OCI-LY7 (cell line): ENCODE data around the gene PUDP. TPM values are rescaled to one million over a fixed set of nuclear protein-coding genes. Genes with fewer than 3 reads are reported as not detected.

ENCODE experiments used
- BruUV-seq: library from RNA; stranded (reverse); fragments of 400-500 nt; replicated peaks from 2 replicates; lab custom pipeline; 2021; lab: Mats Ljungman, UMichigan
- CTCF ChIA-PET: fragments of 300-600 bp; sonication (Branson Sonifier 250); formaldehyde crosslinking; loops from one replicate; lab custom pipeline; 2022; ENCODE audit warnings: antibody characterized with exemption; ENCODE audit not compliant: unreplicated experiment; lab: Charles Lee
- POLR2A ChIA-PET: fragments of 300-600 bp; sonication (Branson Sonifier 250); formaldehyde crosslinking; loops from one replicate; lab custom pipeline; 2022; ENCODE audit warnings: antibody characterized with exemption; lab: Charles Lee
- DNase-seq: peaks from one replicate; pipeline ENCODE4 v3.0.0-alpha.2; 2015; ENCODE audit warnings: low spot score
- H2AFZ ChIP-seq: fragments of 200-600 bp; sonication (generic), shearing (Covaris generic); 2 replicates; pipeline ENCODE4 v1.6.1; 2014; ENCODE audit warnings: mild to moderate bottlenecking, antibody characterized with exemption, low read length, moderate library complexity
- H3K27ac ChIP-seq: fragments of 200-600 bp; sonication (generic); 2 replicates; pipeline ENCODE4 v1.5.1; 2014; ENCODE audit warnings: mixed run types, low read depth, mild to moderate bottlenecking, moderate library complexity, low read length, inconsistent platforms; ENCODE audit not compliant: poor library complexity, severe bottlenecking
- H3K36me3 ChIP-seq: fragments of 200-600 bp; sonication (generic); 2 replicates; pipeline ENCODE4 v1.6.1; 2014; ENCODE audit warnings: mild to moderate bottlenecking, antibody characterized with exemption, low read length, moderate library complexity, mixed read lengths; ENCODE audit not compliant: insufficient read depth
- H3K4me1 ChIP-seq: fragments of 200-600 bp; sonication (generic); 2 replicates; pipeline ENCODE4 v1.5.1; 2014; ENCODE audit warnings: mild to moderate bottlenecking, low read length; ENCODE audit not compliant: insufficient read depth, poor library complexity, severe bottlenecking
- H3K4me2 ChIP-seq: fragments of 200-600 bp; sonication (generic); 2 replicates; pipeline ENCODE4 v1.6.1; 2014; ENCODE audit warnings: mild to moderate bottlenecking, low read length
- H3K4me3 ChIP-seq: fragments of 200-600 bp; sonication (generic); 2 replicates; pipeline ENCODE4 v1.5.1; 2014; ENCODE audit warnings: mild to moderate bottlenecking, low read depth, low read length; ENCODE audit not compliant: poor library complexity, severe bottlenecking
- H3K79me2 ChIP-seq: fragments of 200-600 bp; sonication (generic); 2 replicates; pipeline ENCODE4 v1.6.1; 2016; ENCODE audit warnings: low read depth, mild to moderate bottlenecking, low read length, moderate library complexity, mixed read lengths; ENCODE audit not compliant: insufficient read depth
- H3K9me2 ChIP-seq: fragments of 200-600 bp; sonication (generic); 2 replicates; pipeline ENCODE4 v1.6.1; 2016; ENCODE audit warnings: mild to moderate bottlenecking, low read length, mixed read lengths; ENCODE audit not compliant: insufficient read depth
- H3K9me3 ChIP-seq: fragments of 200-600 bp; sonication (generic); 2 replicates; pipeline ENCODE4 v1.6.1; 2014; ENCODE audit warnings: mild to moderate bottlenecking, mixed run types, low read length, mixed read lengths
- H4K20me1 ChIP-seq: fragments of 200-600 bp; sonication (generic); 2 replicates; pipeline ENCODE4 v1.6.1; 2014; ENCODE audit warnings: mild to moderate bottlenecking, antibody characterized with exemption, low read length, moderate library complexity, mixed read lengths; ENCODE audit not compliant: insufficient read depth
- CTCF ChIP-seq: fragments of 200-600 bp; sonication (generic); conservative IDR thresholded peaks from 2 replicates; pipeline ENCODE4 v1.5.1; 2014; ENCODE audit warnings: mild to moderate bottlenecking, antibody characterized with exemption, low read length, moderate library complexity, mixed read lengths
- EZH2phosphoT487 ChIP-seq: fragments of 200-600 bp; sonication (generic); IDR thresholded peaks from 2 replicates; pipeline ENCODE4 v1.6.1; 2018; ENCODE audit warnings: low read depth, borderline replicate concordance, mild to moderate bottlenecking, mixed run types, antibody characterized with exemption, low read length, moderate library complexity, mixed read lengths
- intact Hi-C: fragments of 100-400 bp; cut with micrococcal nuclease; formaldehyde crosslinking; loops from one replicate; pipeline ENCODE4 v1.10.0; 2022; ENCODE audit not compliant: unreplicated experiment
- total RNA-seq, 2 experiments: library from RNA; depleted of rRNA in 1 of 2; stranded (reverse); fragments of >200 nt in 1 of 2; shearing (Covaris generic) in 1 of 2; gene quantifications; 2 replicates each; pipeline ENCODE4 v1.2.3, GENCODE V29; 2014 to 2022

The PUDP gene
- total RNA-seq, 2 experiments from 2014 or later = 8.8 to 25.7 TPM

GRCh38 chrX:7111518-7111917 lies 36.4 kb downstream of the PUDP start:
- H3K4me1 ChIP-seq = peaks cover 98% of the 10 kb centered on the region
- ChIA-PET CTCF (no interaction called here), POLR2A (interaction anchor here (0.5 to 4.4 kb wide), 7 partner anchors 9 to 719 kb away, joined by 3 to 25 read pairs (median 3); no protein-coding TSS in a partner anchor)
- intact Hi-C loops = loop anchor here (2.0 kb wide), 2 partner anchors 37 to 107 kb away; partner anchors contain the start of gene PUDP
- no peak for DNase-seq
- no peaks in the 10 kb centered on the region for H3K9me2 ChIP-seq
- peak overlapping the region; percentile 100 for H3K27ac ChIP-seq
- H3K79me2 ChIP-seq = peaks cover 49% of the 10 kb centered on the region; the same call in 1 of the 2 replicates
- H3K4me3 ChIP-seq = peak overlapping the region; percentile 58
- no peaks in the 10 kb centered on the region for H4K20me1 ChIP-seq
- no peak for TF ChIP-seq EZH2phosphoT487
- no peak for TF ChIP-seq CTCF
- no peak overlapping the region for H2AFZ ChIP-seq
- H3K36me3 ChIP-seq = peaks cover 40% of the 10 kb centered on the region
- peak overlapping the region; percentile 71 for H3K4me2 ChIP-seq
- 0 out of 2 replicates have a peak, but pooled peaks cover 5% of the 10 kb centered on the region for H3K9me3 ChIP-seq
- BruUV-seq = TSS peak; percentile 90

- no peak overlapping the region for H2AFZ ChIP-seq
- peak overlapping the region; percentile 71 for H3K4me2 ChIP-seq
- peak; percentile 88 for DNase-seq
- H3K4me1 ChIP-seq = peaks cover 93% of the 10 kb centered on the region
- H3K4me3 ChIP-seq = peak overlapping the region; percentile 58
- intact Hi-C loops = loop anchor here (1.0 to 2.0 kb wide), 3 partner anchors 27 to 108 kb away; partner anchors contain the start of gene PUDP
- TF ChIP-seq CTCF = no peak
- no peak for TF ChIP-seq EZH2phosphoT487
- 0 out of 2 replicates have a peak, but pooled peaks cover 5% of the 10 kb centered on the region for H3K9me3 ChIP-seq
- H3K79me2 ChIP-seq = peaks cover 52% of the 10 kb centered on the region; the same call in 1 of the 2 replicates
- no peaks in the 10 kb centered on the region for H3K9me2 ChIP-seq
- POLR2A ChIA-PET = interaction anchor here (0.6 to 4.4 kb wide), 12 partner anchors 9 to 720 kb away, joined by 3 to 25 read pairs (median 4); no protein-coding TSS in a partner anchor
- no peaks in the 10 kb centered on the region for H4K20me1 ChIP-seq
- H3K36me3 ChIP-seq = peaks cover 33% of the 10 kb centered on the region
- CTCF ChIA-PET = interaction anchor here (0.6 kb wide), 1 partner anchor 21 kb away, joined by 4 read pairs; no protein-coding TSS in a partner anchor
- BruUV-seq = no TSS peak
- peak overlapping the region; percentile 100 for H3K27ac ChIP-seq
These were observed 37.1 kb downstream of the PUDP start for GRCh38 chrX:7110821-7111276.
